Endothelial cell of umbilical vein (primary cell): ENCODE measurements around the gene ATP10A. TPM values are rescaled to one million over a fixed set of nuclear protein-coding genes. Genes with fewer than 3 reads are reported as not detected.

ENCODE experiments used
- BruUV-seq: library from RNA; stranded (reverse); fragments of 400-500 nt; replicated peaks from 2 replicates; lab custom pipeline; 2021; lab: Mats Ljungman, UMichigan
- CTCF ChIA-PET: fragments of 300-600, 350-600 bp; sonication (Branson Sonifier 250); formaldehyde crosslinking; loops from one replicate; lab custom pipeline; 2021; ENCODE audit warnings: antibody characterized with exemption, inconsistent platforms; lab: Charles Lee
- POLR2A ChIA-PET: fragments of 300-600, 350-600 bp; sonication (Branson Sonifier 250); formaldehyde crosslinking; loops from one replicate; lab custom pipeline; 2021; ENCODE audit warnings: antibody characterized with exemption, inconsistent platforms; lab: Charles Lee
- DNase-seq: peaks from one replicate; pipeline ENCODE4 v3.0.0-alpha.2; 2011; ENCODE audit warnings: low read depth, low spot score
- FAIRE-seq: peaks from 2 replicates; lab custom pipeline; 2011; peaks lifted over from hg19 to GRCh38; lab: Jason Lieb, UNC
- H2AFZ ChIP-seq: 2 replicates; pipeline ENCODE4 v1.6.0; 2012; ENCODE audit warnings: low read depth, low read length, control low read depth, inconsistent platforms
- H3K27ac ChIP-seq: 2 replicates; pipeline ENCODE4 v1.5.1; 2011; ENCODE audit warnings: low read depth, mild to moderate bottlenecking, control low read depth, low read length, moderate library complexity; ENCODE audit not compliant: insufficient read depth
- H3K27me3 ChIP-seq, 2 experiments: 2 replicates each; pipeline versions ENCODE4 v1.6.0 to v1.6.1; 2011; ENCODE audit warnings: low read length in 2 of 2, mixed read lengths in 1 of 2; ENCODE audit not compliant: control insufficient read depth in 2 of 2, insufficient read depth in 2 of 2
- H3K36me3 ChIP-seq, 2 experiments: 2 replicates in 1 of 2; 3 replicates in 1 of 2; pipeline ENCODE4 v1.5.1; 2011; ENCODE audit warnings: low read length in 2 of 2, mild to moderate bottlenecking in 1 of 2, moderate library complexity in 1 of 2; ENCODE audit not compliant: control insufficient read depth in 2 of 2, insufficient read depth in 2 of 2; ENCODE audit errors: extremely low read depth in 1 of 2
- H3K4me1 ChIP-seq: 3 replicates; pipeline ENCODE4 v1.5.1; 2011; ENCODE audit warnings: mild to moderate bottlenecking, low read length; ENCODE audit not compliant: control insufficient read depth, insufficient read depth; ENCODE audit errors: extremely low read depth
- H3K4me2 ChIP-seq: 2 replicates; pipeline ENCODE4 v1.6.1; 2011; ENCODE audit warnings: low read length, control low read depth, mixed read lengths; ENCODE audit not compliant: insufficient read depth
- H3K4me3 ChIP-seq, 3 experiments: fragments of 200-600 bp in 1 of 3; sonication (generic), shearing (Covaris generic) in 1 of 3; replicated peaks in 1 of 3; 2 replicates each; pipeline ENCODE4 v1.5.1; 2011 to 2016; ENCODE audit warnings: control low read depth in 3 of 3, low read length in 3 of 3, mild to moderate bottlenecking in 2 of 3, inconsistent platforms in 1 of 3, low read depth in 1 of 3, moderate library complexity in 1 of 3; ENCODE audit not compliant: insufficient read depth in 1 of 3
- H3K79me2 ChIP-seq: 2 replicates; pipeline ENCODE4 v1.6.0; 2012; ENCODE audit warnings: low read length, inconsistent platforms; ENCODE audit not compliant: control insufficient read depth, insufficient read depth
- H3K9ac ChIP-seq: replicated peaks from 2 replicates; pipeline ENCODE3; 2011; ENCODE audit warnings: low read length, control low read depth; ENCODE audit not compliant: insufficient read depth; ENCODE audit errors: extremely low read depth
- H3K9me1 ChIP-seq: replicated peaks from 3 replicates; pipeline ENCODE4 v1.6.0; 2011; ENCODE audit warnings: mild to moderate bottlenecking, low read length; ENCODE audit not compliant: control insufficient read depth, insufficient read depth; ENCODE audit errors: extremely low read depth
- H3K9me3 ChIP-seq: replicated peaks from 2 replicates; pipeline ENCODE4 v1.5.1; 2012; ENCODE audit warnings: low read length, inconsistent platforms; ENCODE audit not compliant: control insufficient read depth, insufficient read depth
- H4K20me1 ChIP-seq: replicated peaks from 2 replicates; pipeline ENCODE3; 2011; ENCODE audit warnings: mild to moderate bottlenecking, low read length; ENCODE audit not compliant: control insufficient read depth, insufficient read depth; ENCODE audit errors: extremely low read depth
- CTCF ChIP-seq, 2 donors: IDR thresholded peaks; 1 replicate in 1 of 2; 2 replicates in 1 of 2; pipeline ENCODE4 v1.5.1; 2011; ENCODE audit warnings: low read length in 2 of 2, mild to moderate bottlenecking in 2 of 2, moderate library complexity in 2 of 2, control low read depth in 1 of 2, inconsistent platforms in 1 of 2, low read depth in 1 of 2; ENCODE audit not compliant: insufficient read depth in 1 of 2; ENCODE audit errors: extremely low read depth in 1 of 2
- EZH2 ChIP-seq: IDR thresholded peaks from 2 replicates; pipeline ENCODE4 v1.6.1; 2012; ENCODE audit warnings: borderline replicate concordance, low read depth, mild to moderate bottlenecking, moderate library complexity, low read length, inconsistent platforms; ENCODE audit not compliant: severe bottlenecking
- FOS ChIP-seq: IDR thresholded peaks from 2 replicates; pipeline ENCODE4 v1.6.1; 2011; ENCODE audit warnings: mild to moderate bottlenecking, low read length, moderate library complexity, borderline replicate concordance; ENCODE audit not compliant: insufficient read depth
- GATA2 ChIP-seq: IDR thresholded peaks from 2 replicates; pipeline ENCODE4 v1.7.0; 2011; ENCODE audit warnings: low read depth, mild to moderate bottlenecking, moderate library complexity, mixed read lengths, low read length; ENCODE audit not compliant: insufficient read length, insufficient read depth
- JUN ChIP-seq: IDR thresholded peaks from 2 replicates; pipeline ENCODE4 v1.6.1; 2011; ENCODE audit warnings: borderline replicate concordance, low read depth; ENCODE audit not compliant: insufficient read length, insufficient read depth
- MAX ChIP-seq: IDR thresholded peaks from 2 replicates; pipeline ENCODE4 v1.6.1; 2011; ENCODE audit not compliant: insufficient read depth, insufficient read length
- MYC ChIP-seq: IDR thresholded peaks from one replicate; pipeline ENCODE4 v1.6.1; 2011; ENCODE audit warnings: mild to moderate bottlenecking, low read depth, low read length
- POLR2A ChIP-seq: IDR thresholded peaks from 2 replicates; pipeline ENCODE4 v1.6.1; 2012; ENCODE audit warnings: low read depth, mild to moderate bottlenecking, control low read depth, low read length
- POLR2AphosphoS5 ChIP-seq: IDR thresholded peaks from 2 replicates; pipeline ENCODE4 v1.6.1; 2012; ENCODE audit warnings: low read depth, mild to moderate bottlenecking, control low read depth, low read length, moderate library complexity; ENCODE audit not compliant: insufficient read depth
- dilution Hi-C: fragments of 300-500 bp; cut with MboI; formaldehyde crosslinking; loops from one replicate; pipeline ENCODE4 v1.15.0; 2019; ENCODE audit warnings: low sequenced_read_pairs; ENCODE audit not compliant: extremely low pct_ligation_motif_present
- intact Hi-C: fragments of 100-400 bp; cut with micrococcal nuclease; formaldehyde crosslinking; loops from one replicate; pipeline ENCODE4 v1.10.0; 2022
- polyA plus RNA-seq, 4 experiments: library from polyadenylated mRNA; depleted of rRNA in 3 of 4; stranded (reverse) in 3 of 4; unstranded in 1 of 4; fragments of >200 nt; gene quantifications; 2 replicates each; pipeline versions ENCODE4 v1.2.1 to v1.2.3, GENCODE V29; 2011 to 2012; ENCODE audit warnings: missing spikeins in 1 of 4
- total RNA-seq: library from RNA; stranded (reverse); gene quantifications from 2 replicates; pipeline ENCODE4 v1.2.3, GENCODE V29; 2021

Gene ATP10A
- total and polyA plus RNA-seq, 2 donors (not counting 3 experiments of a cell fraction or from before 2014, with no cell fraction given) = not detected

- no peaks in the 10 kb centered on the region for H3K79me2 ChIP-seq
- H3K36me3 ChIP-seq = no peaks in the 10 kb centered on the region
- H3K27ac ChIP-seq = no peak overlapping the region
- no TSS peak for BruUV-seq
- H2AFZ ChIP-seq = no peak overlapping the region
- intact Hi-C loops (no loop called here), dilution Hi-C loops (no loop called here)
- ChIA-PET CTCF (no interaction called here), POLR2A (no interaction called here)
- H3K4me3 ChIP-seq = no peak overlapping the region
- no peak overlapping the region for H3K4me2 ChIP-seq
- FAIRE-seq (no peak), DNase-seq (no peak)
- peaks cover 4% of the 10 kb centered on the region for H3K9me3 ChIP-seq
- TF ChIP-seq FOS = no peak
- no peak for TF ChIP-seq POLR2A
- TF ChIP-seq EZH2 = no peak
- no peak for TF ChIP-seq MAX
- no peak for TF ChIP-seq JUN
- TF ChIP-seq POLR2AphosphoS5 = no peak
- TF ChIP-seq MYC = no peak
- no peak for TF ChIP-seq CTCF (IDR thresholded peaks at IDR 0.05; ENCODE audit: extremely low read depth in 1 of 2, insufficient read depth in 1 of 2, low read depth in 1 of 2, low read length in 2 of 2)
- no peak for TF ChIP-seq GATA2
- no peaks in the 10 kb centered on the region for H3K27me3 ChIP-seq
- no peaks in the 10 kb centered on the region for H3K4me1 ChIP-seq
- H4K20me1 ChIP-seq = no peaks in the 10 kb centered on the region
- H3K9ac ChIP-seq = no peak overlapping the region
- H3K9me1 ChIP-seq = no peaks in the 10 kb centered on the region
These were observed 135.1 kb downstream of the ATP10A start for GRCh38 chr15:25727867-25728600.
